ENCODE data around the gene DOK1. TPM values are rescaled to one million over a fixed set of nuclear protein-coding genes. Genes with fewer than 3 reads are reported as not detected.

The DOK1 gene
- total RNA-seq, 2 experiments from 2014 or later, result 23.1 to 24.5 TPM

- POLR2A ChIA-PET, result no interaction called here
- CTCF ChIA-PET, result interaction anchor here (1.2 to 6.2 kb wide), 5 partner anchors 9 to 94 kb away, joined by 3 to 48 read pairs (median 7); partner anchors contain the start of genes CCDC142 and TTC31
These were observed 22.3 kb downstream of the DOK1 start for GRCh38 chr2:74576863-74577229.

GRCh38 chr2:74577448-74577847 is 22.9 kb downstream of the DOK1 start:
- Mint-ChIP-seq H3K4me3 (no peak overlapping the region), H3K36me3 (no peaks in the 10 kb centered on the region), H3K9me3 (no peaks in the 10 kb centered on the region), H3K27me3 (no peaks in the 10 kb centered on the region), H3K27ac (no peak overlapping the region), H3K4me1 (ENCODE audit: low read depth) (peaks cover 22% of the 10 kb centered on the region)
- ChIA-PET CTCF (interaction anchor here (1.2 to 6.2 kb wide), 5 partner anchors 10 to 94 kb away, joined by 3 to 48 read pairs (median 7); partner anchors contain the start of genes CCDC142 and TTC31), POLR2A (no interaction called here)
- peak; percentile 37 for DNase-seq
- intact Hi-C loops (cut with micrococcal nuclease), result no loop called here

More at GRCh38 chr2:74576863-74577229, 22.3 kb downstream of the DOK1 start:
- Mint-ChIP-seq H3K27me3 (no peaks in the 10 kb centered on the region), H3K36me3 (no peaks in the 10 kb centered on the region), H3K27ac (no peak overlapping the region), H3K4me3 (no peak overlapping the region), H3K9me3 (no peaks in the 10 kb centered on the region), H3K4me1 (ENCODE audit: low read depth) (peaks cover 24% of the 10 kb centered on the region)
- no peak for DNase-seq
- intact Hi-C loops (cut with micrococcal nuclease), result no loop called here

GRCh38 chr2:74578408-74578807 is 23.9 kb downstream of the DOK1 start:
- DNase-seq, result no peak
- intact Hi-C loops (cut with micrococcal nuclease), result no loop called here
- Mint-ChIP-seq H3K4me3 (no peak overlapping the region), H3K27ac (no peak overlapping the region), H3K36me3 (no peaks in the 10 kb centered on the region), H3K4me1 (ENCODE audit: low read depth) (peaks cover 25% of the 10 kb centered on the region), H3K9me3 (no peaks in the 10 kb centered on the region), H3K27me3 (no peaks in the 10 kb centered on the region)
- POLR2A ChIA-PET, result no interaction called here
- CTCF ChIA-PET, result interaction anchor here (6.2 kb wide), 1 partner anchor 9 kb away, joined by 48 read pairs; no protein-coding TSS in a partner anchor

GRCh38 chr2:74581463-74581862 is 26.9 kb downstream of the DOK1 start:
- Mint-ChIP-seq H3K9me3 (no peaks in the 10 kb centered on the region), H3K4me3 (no peak overlapping the region), H3K4me1 (ENCODE audit: low read depth) (peaks cover 36% of the 10 kb centered on the region), H3K36me3 (no peaks in the 10 kb centered on the region), H3K27ac (no peak overlapping the region), H3K27me3 (no peaks in the 10 kb centered on the region)
- no peak for DNase-seq
- ChIA-PET POLR2A (no interaction called here), CTCF (interaction anchor here (9.4 kb wide), 1 partner anchor 100 kb away, joined by 145 read pairs; the partner anchor contains the start of genes CCDC142 and TTC31)
- intact Hi-C loops (cut with micrococcal nuclease), result loop anchor here (10.0 kb wide), 1 partner anchor 253 kb away; the partner anchor contains the start of gene HK2

- ChIA-PET POLR2A (no interaction called here), CTCF (interaction anchor here (2.4 to 9.4 kb wide), 2 partner anchors 101 to 332 kb away, joined by 6 to 145 read pairs; partner anchors contain the start of genes CCDC142 and TTC31)
- H3K27me3 Mint-ChIP-seq, result no peaks in the 10 kb centered on the region
- intact Hi-C loops (cut with micrococcal nuclease), result loop anchor here (10.0 kb wide), 1 partner anchor 253 kb away; the partner anchor contains the start of gene HK2
- H3K4me1 Mint-ChIP-seq (ENCODE audit: low read depth), result peaks cover 34% of the 10 kb centered on the region
- DNase-seq, result no peak
- H3K4me3 Mint-ChIP-seq, result no peak overlapping the region
- H3K27ac Mint-ChIP-seq, result no peak overlapping the region
- no peaks in the 10 kb centered on the region for H3K9me3 Mint-ChIP-seq
- no peaks in the 10 kb centered on the region for H3K36me3 Mint-ChIP-seq
These were observed 27.7 kb downstream of the DOK1 start for GRCh38 chr2:74582184-74582583.

- POLR2A ChIA-PET, result no interaction called here
- intact Hi-C loops (cut with micrococcal nuclease), result loop anchor here (10.0 kb wide), 1 partner anchor 251 kb away; the partner anchor contains the start of gene HK2
These were observed 29.0 kb downstream of the DOK1 start for GRCh38 chr2:74583504-74583903.

GRCh38 chr2:74584088-74584645 is 29.6 kb downstream of the DOK1 start:
- Mint-ChIP-seq H3K27me3 (no peaks in the 10 kb centered on the region), H3K4me1 (ENCODE audit: low read depth) (peaks cover 27% of the 10 kb centered on the region), H3K36me3 (no peaks in the 10 kb centered on the region), H3K4me3 (no peak overlapping the region), H3K9me3 (no peaks in the 10 kb centered on the region), H3K27ac (peak overlapping the region; percentile 49)
- intact Hi-C loops (cut with micrococcal nuclease), result loop anchor here (1.0 to 10.0 kb wide), 3 partner anchors 13 to 251 kb away; partner anchors contain the start of genes DOK1 and HK2
- DNase-seq, result peak; percentile 66
- POLR2A ChIA-PET, result interaction anchor here (2.0 kb wide), 1 partner anchor 102 kb away, joined by 7 read pairs; the partner anchor contains the start of genes CCDC142 and TTC31
- CTCF ChIA-PET, result interaction anchor here (2.1 to 9.4 kb wide), 4 partner anchors 52 to 334 kb away, joined by 6 to 145 read pairs (median 6); partner anchors contain the start of genes CCDC142 and TTC31

More at GRCh38 chr2:74583504-74583903, 29.0 kb downstream of the DOK1 start:
- CTCF ChIA-PET, result interaction anchor here (2.1 to 9.4 kb wide), 3 partner anchors 52 to 333 kb away, joined by 6 to 145 read pairs (median 7); partner anchors contain the start of genes CCDC142 and TTC31
- H3K9me3 Mint-ChIP-seq, result no peaks in the 10 kb centered on the region
- H3K27ac Mint-ChIP-seq, result no peak overlapping the region
- H3K36me3 Mint-ChIP-seq, result no peaks in the 10 kb centered on the region
- no peak overlapping the region for H3K4me3 Mint-ChIP-seq
- H3K4me1 Mint-ChIP-seq (ENCODE audit: low read depth), result peaks cover 27% of the 10 kb centered on the region
- H3K27me3 Mint-ChIP-seq, result no peaks in the 10 kb centered on the region
- no peak for DNase-seq

- Mint-ChIP-seq H3K4me1 (ENCODE audit: low read depth) (peaks cover 27% of the 10 kb centered on the region), H3K9me3 (no peaks in the 10 kb centered on the region), H3K4me3 (peak overlapping the region; percentile 37), H3K36me3 (no peaks in the 10 kb centered on the region), H3K27ac (peak overlapping the region; percentile 47), H3K27me3 (no peaks in the 10 kb centered on the region)
- peak; percentile 37 for DNase-seq
- intact Hi-C loops (cut with micrococcal nuclease), result loop anchor here (10.0 kb wide), 1 partner anchor 249 kb away; the partner anchor contains the start of gene HK2
- ChIA-PET POLR2A (interaction anchor here (0.8 to 2.0 kb wide), 2 partner anchors 56 to 103 kb away, joined by 3 to 7 read pairs; partner anchors contain the start of genes AUP1, CCDC142 and TTC31), CTCF (interaction anchor here (0.6 to 9.4 kb wide), 16 partner anchors 9 to 1373 kb away, joined by 3 to 145 read pairs (median 6); partner anchors contain the start of genes AUP1, CCDC142, HTRA2 and TTC31)
These were observed 31.1 kb downstream of the DOK1 start for GRCh38 chr2:74585406-74586185.

GRCh38 chr2:74587664-74588277 is 33.3 kb downstream of the DOK1 start:
- H3K27me3 Mint-ChIP-seq, result peaks cover under 1% of the 10 kb centered on the region

GRCh38 chr2:74588664-74589063 is 34.1 kb downstream of the DOK1 start:
- H3K27me3 Mint-ChIP-seq, result peaks cover 5% of the 10 kb centered on the region
- H3K4me3 Mint-ChIP-seq, result no peak overlapping the region
- CTCF ChIA-PET, result interaction anchor here (0.7 to 9.4 kb wide), 20 partner anchors 9 to 347 kb away, joined by 3 to 145 read pairs (median 5); partner anchors contain the start of genes AUP1, CCDC142, DOK1 and HTRA2
- peaks cover 21% of the 10 kb centered on the region for H3K4me1 Mint-ChIP-seq (ENCODE audit: low read depth)
- H3K9me3 Mint-ChIP-seq, result no peaks in the 10 kb centered on the region
- POLR2A ChIA-PET, result interaction anchor here (1.3 to 1.9 kb wide), 2 partner anchors 59 to 134 kb away, joined by 5 to 6 read pairs; partner anchors contain the start of genes AUP1, HTRA2 and INO80B
- H3K36me3 Mint-ChIP-seq, result no peaks in the 10 kb centered on the region
- intact Hi-C loops (cut with micrococcal nuclease), result loop anchor here (10.0 kb wide), 1 partner anchor 246 kb away; the partner anchor contains the start of gene HK2
- H3K27ac Mint-ChIP-seq, result no peak overlapping the region
- no peak for DNase-seq

More at GRCh38 chr2:74587664-74588277, 33.3 kb downstream of the DOK1 start:
- ChIA-PET CTCF (interaction anchor here (0.7 to 9.4 kb wide), 22 partner anchors 10 to 346 kb away, joined by 3 to 145 read pairs (median 5); partner anchors contain the start of genes AUP1, CCDC142, DOK1 and HTRA2), POLR2A (interaction anchor here (1.3 to 1.9 kb wide), 2 partner anchors 58 to 133 kb away, joined by 5 to 6 read pairs; partner anchors contain the start of genes AUP1, HTRA2 and INO80B)
- H3K9me3 Mint-ChIP-seq, result no peaks in the 10 kb centered on the region
- peak; percentile 75 for DNase-seq
- peaks cover 27% of the 10 kb centered on the region for H3K4me1 Mint-ChIP-seq (ENCODE audit: low read depth)
- intact Hi-C loops (cut with micrococcal nuclease), result loop anchor here (1.0 to 10.0 kb wide), 3 partner anchors 58 to 247 kb away; partner anchors contain the start of genes AUP1, HK2, HTRA2 and TTC31
- H3K4me3 Mint-ChIP-seq, result no peak overlapping the region
- no peaks in the 10 kb centered on the region for H3K36me3 Mint-ChIP-seq
- H3K27ac Mint-ChIP-seq, result no peak overlapping the region
